H9 (cell line): ENCODE results near the gene TMEM178B. TPM values are rescaled to one million over a fixed set of nuclear protein-coding genes. Genes with fewer than 3 reads are reported as not detected.

ENCODE experiments used
- DNase-seq: peaks from one replicate; pipeline ENCODE4 v3.0.0-alpha.2; 2017
- H2AFZ ChIP-seq: one replicate; pipeline ENCODE4 v1.6.1; 2013; ENCODE audit warnings: mild to moderate bottlenecking, low read length, control low read depth, moderate library complexity
- H2AK5ac ChIP-seq: 2 replicates; pipeline ENCODE4 v1.6.1; 2013; ENCODE audit warnings: low read length, control low read depth, mixed read lengths; ENCODE audit not compliant: insufficient read length
- H2BK120ac ChIP-seq: one replicate; pipeline ENCODE4 v1.6.1; 2013; ENCODE audit warnings: low read depth, mild to moderate bottlenecking, low read length, control low read depth, inconsistent platforms; ENCODE audit not compliant: poor library complexity, severe bottlenecking
- H2BK12ac ChIP-seq: 2 replicates; pipeline ENCODE4 v1.6.1; 2013; ENCODE audit warnings: low read length, control low read depth, mixed read lengths, low read depth; ENCODE audit not compliant: insufficient read length
- H2BK15ac ChIP-seq: 2 replicates; pipeline ENCODE4 v1.6.1; 2013; ENCODE audit warnings: low read depth, low read length, control low read depth
- H2BK20ac ChIP-seq: one replicate; pipeline ENCODE4 v1.6.1; 2013; ENCODE audit warnings: low read depth, mild to moderate bottlenecking, low read length, control low read depth, inconsistent platforms; ENCODE audit not compliant: poor library complexity, severe bottlenecking
- H2BK5ac ChIP-seq: 2 replicates; pipeline ENCODE4 v1.6.1; 2013; ENCODE audit warnings: low read length, control low read depth, mixed read lengths; ENCODE audit not compliant: insufficient read length
- H3K14ac ChIP-seq: 2 replicates; pipeline ENCODE4 v1.6.1; 2013; ENCODE audit warnings: low read length, control low read depth; ENCODE audit not compliant: insufficient read depth
- H3K18ac ChIP-seq: 2 replicates; pipeline ENCODE4 v1.6.1; 2013; ENCODE audit warnings: low read depth, mild to moderate bottlenecking, mixed read lengths, low read length, control low read depth; ENCODE audit not compliant: insufficient read length
- H3K23ac ChIP-seq: 2 replicates; pipeline ENCODE4 v1.6.1; 2013; ENCODE audit warnings: low read length, control low read depth, mixed read lengths, low read depth; ENCODE audit not compliant: insufficient read length
- H3K23me2 ChIP-seq: 2 replicates; pipeline ENCODE4 v1.6.1; 2013; ENCODE audit warnings: low read depth, mild to moderate bottlenecking, mixed read lengths, low read length, control low read depth; ENCODE audit not compliant: insufficient read length, poor library complexity, severe bottlenecking
- H3K27ac ChIP-seq: 2 replicates; pipeline ENCODE4 v1.5.1; 2013; ENCODE audit warnings: low read length, control low read depth, mixed read lengths, low read depth; ENCODE audit not compliant: insufficient read length
- H3K27me3 ChIP-seq: 2 replicates; pipeline ENCODE4 v1.6.1; 2013; ENCODE audit warnings: low read length, control low read depth, inconsistent platforms; ENCODE audit not compliant: insufficient read depth
- H3K4ac ChIP-seq: 2 replicates; pipeline ENCODE4 v1.6.1; 2013; ENCODE audit warnings: low read depth, mild to moderate bottlenecking, control low read depth, inconsistent platforms, low read length, moderate library complexity
- H3K4me1 ChIP-seq: 2 replicates; pipeline ENCODE4 v1.6.1; 2013; ENCODE audit warnings: low read length, control low read depth, inconsistent platforms; ENCODE audit not compliant: insufficient read depth
- H3K4me2 ChIP-seq: 2 replicates; pipeline ENCODE4 v1.6.1; 2013; ENCODE audit warnings: low read length, control low read depth, mixed read lengths; ENCODE audit not compliant: insufficient read length, insufficient read depth
- H3K56ac ChIP-seq: 2 replicates; pipeline ENCODE4 v1.6.1; 2013; ENCODE audit warnings: low read depth, mild to moderate bottlenecking, mixed read lengths, low read length, control low read depth; ENCODE audit not compliant: insufficient read length
- H3K79me1 ChIP-seq: 2 replicates; pipeline ENCODE4 v1.6.1; 2013; ENCODE audit warnings: low read depth, mild to moderate bottlenecking, moderate library complexity, low read length, control low read depth, inconsistent platforms; ENCODE audit not compliant: insufficient read depth, poor library complexity, severe bottlenecking
- H3K79me2 ChIP-seq: 2 replicates; pipeline ENCODE4 v1.6.1; 2013; ENCODE audit warnings: low read length, control low read depth, inconsistent platforms; ENCODE audit not compliant: insufficient read depth
- H3K9ac ChIP-seq: 2 replicates; pipeline ENCODE4 v1.6.1; 2013; ENCODE audit warnings: low read length, control low read depth, mixed read lengths; ENCODE audit not compliant: insufficient read length; ENCODE audit errors: extremely low read depth
- H3K9me3 ChIP-seq: one replicate; pipeline ENCODE4 v1.6.1; 2013; ENCODE audit warnings: low read depth, low read length, inconsistent platforms; ENCODE audit not compliant: control insufficient read depth
- H3T11ph ChIP-seq: one replicate; pipeline ENCODE4 v1.6.1; 2013; ENCODE audit warnings: mild to moderate bottlenecking, low read length, control low read depth, inconsistent platforms
- H4K20me1 ChIP-seq: one replicate; pipeline ENCODE4 v1.6.1; 2013; ENCODE audit not compliant: control insufficient read depth, insufficient read length, insufficient read depth
- H4K5ac ChIP-seq: 2 replicates; pipeline ENCODE4 v1.6.1; 2013; ENCODE audit warnings: low read depth, mild to moderate bottlenecking, mixed read lengths, low read length, control low read depth; ENCODE audit not compliant: insufficient read length
- H4K8ac ChIP-seq: replicated peaks from 2 replicates; pipeline ENCODE4 v1.6.1; 2013; ENCODE audit warnings: low read length, control low read depth, mixed read lengths, low read depth; ENCODE audit not compliant: insufficient read length
- H4K91ac ChIP-seq: 2 replicates; pipeline ENCODE4 v1.6.1; 2013; ENCODE audit warnings: low read depth, mild to moderate bottlenecking, moderate library complexity, mixed read lengths, low read length, control low read depth; ENCODE audit not compliant: insufficient read length
- H3K27ac Mint-ChIP-seq, 3 experiments: 2 replicates in 2 of 3; 3 replicates in 1 of 3; pipeline ENCODE4 v1.8.0; 2020 to 2021; ENCODE audit warnings: mixed read lengths in 3 of 3, mild to moderate bottlenecking in 1 of 3, moderate library complexity in 1 of 3
- H3K27me3 Mint-ChIP-seq: 2 replicates; pipeline ENCODE4 v1.8.0; 2021; ENCODE audit warnings: low read depth, mild to moderate bottlenecking, moderate library complexity, mixed read lengths
- H3K36me3 Mint-ChIP-seq, 3 experiments: 2 replicates in 2 of 3; 3 replicates in 1 of 3; pipeline ENCODE4 v1.8.0; 2020 to 2021; ENCODE audit warnings: low read depth in 3 of 3, mixed read lengths in 3 of 3; ENCODE audit not compliant: insufficient read depth in 1 of 3
- H3K4me1 Mint-ChIP-seq, 2 experiments: 2 replicates each; pipeline ENCODE4 v1.8.0; 2020; ENCODE audit warnings: mixed read lengths in 2 of 2
- H3K4me3 Mint-ChIP-seq, 2 experiments: 2 replicates in 1 of 2; 3 replicates in 1 of 2; pipeline ENCODE4 v1.8.0; 2020 to 2021; ENCODE audit warnings: mild to moderate bottlenecking in 2 of 2, mixed read lengths in 2 of 2, moderate library complexity in 1 of 2
- H3K9me3 Mint-ChIP-seq, 2 experiments: 2 replicates in 1 of 2; 3 replicates in 1 of 2; pipeline ENCODE4 v1.8.0; 2020; ENCODE audit warnings: mild to moderate bottlenecking in 2 of 2, mixed read lengths in 2 of 2, moderate library complexity in 1 of 2
- CTCF ChIP-seq: fragments of 200-600 bp; sonication (generic); conservative IDR thresholded peaks from 3 replicates; pipeline ENCODE4 v1.8.0; 2021; ENCODE audit warnings: antibody characterized with exemption, mild to moderate bottlenecking
- WGBS: extraction: QIAGEN DNeasy Blood & Tissue Kit; methylation state at CpG from one replicate; pipeline ENCODE4 v1.1.7; 2013; ENCODE audit warnings: missing lambda C conversion rate, low lambda C conversion rate, mixed read lengths; ENCODE audit not compliant: insufficient read length; ENCODE audit errors: extremely low coverage; 5-methylcytosine and 5-hydroxymethylcytosine counted together
- total RNA-seq: library from RNA; stranded (reverse); gene quantifications from 2 replicates; pipeline ENCODE4 v1.2.1, GENCODE V29; 2021

The TMEM178B gene
- total RNA-seq, 1 experiment from 2014 or later: 11.3 TPM

- no peak overlapping the region for H2AK5ac ChIP-seq
- no peak overlapping the region for H3K4ac ChIP-seq
- H4K20me1 ChIP-seq: no peaks in the 10 kb centered on the region
- Mint-ChIP-seq H3K9me3 (no peaks in the 10 kb centered on the region), H3K4me1 (peaks cover 5 to 10% of the 10 kb centered on the region in 2 experiments; a peak in 3 of 4 replicates), H3K4me3 (no peak overlapping the region), H3K27ac (no peak overlapping the region), H3K27me3 (peaks cover 6% of the 10 kb centered on the region), H3K36me3 (no peaks in the 10 kb centered on the region; a peak in 1 of 7 replicates)
- H3K56ac ChIP-seq: no peak overlapping the region
- no peak overlapping the region for H4K5ac ChIP-seq
- H3K9ac ChIP-seq: no peak overlapping the region
- H3K23ac ChIP-seq: no peak overlapping the region
- H2BK12ac ChIP-seq: no peak overlapping the region
- no peaks in the 10 kb centered on the region for H3K79me2 ChIP-seq
- H4K91ac ChIP-seq: no peak overlapping the region
- H2BK5ac ChIP-seq: no peak overlapping the region
- H3K4me1 ChIP-seq: peaks cover 6% of the 10 kb centered on the region; the same call in 1 of the 2 replicates
- H3K4me2 ChIP-seq: no peak overlapping the region
- no peak for TF ChIP-seq CTCF
- no peak overlapping the region for H2AFZ ChIP-seq
- H3K9me3 ChIP-seq: no peaks in the 10 kb centered on the region
- H3T11ph ChIP-seq: no peak overlapping the region
- no peak overlapping the region for H4K8ac ChIP-seq
- H3K27ac ChIP-seq: no peak overlapping the region
- H2BK20ac ChIP-seq: no peak overlapping the region
- WGBS: no CpG with 5 or more reads among the region's 2 CpGs
- H3K14ac ChIP-seq: no peak overlapping the region
- no peak overlapping the region for H3K18ac ChIP-seq
- no peaks in the 10 kb centered on the region for H3K23me2 ChIP-seq
- DNase-seq: no peak
- no peak overlapping the region for H2BK120ac ChIP-seq
- no peak overlapping the region for H2BK15ac ChIP-seq
- no peaks in the 10 kb centered on the region for H3K27me3 ChIP-seq
- no peaks in the 10 kb centered on the region for H3K79me1 ChIP-seq
Observed at GRCh38 chr7:141501451-141501850, 427.6 kb downstream of the TMEM178B start.
